ENCODE data around the gene AGBL5.
"Not testable (repeated sequence)": the region's sequence is repeated elsewhere in the genome, so short reads cannot be mapped to it uniquely, and the experiment has no call there.

The AGBL5 gene

DNA sequence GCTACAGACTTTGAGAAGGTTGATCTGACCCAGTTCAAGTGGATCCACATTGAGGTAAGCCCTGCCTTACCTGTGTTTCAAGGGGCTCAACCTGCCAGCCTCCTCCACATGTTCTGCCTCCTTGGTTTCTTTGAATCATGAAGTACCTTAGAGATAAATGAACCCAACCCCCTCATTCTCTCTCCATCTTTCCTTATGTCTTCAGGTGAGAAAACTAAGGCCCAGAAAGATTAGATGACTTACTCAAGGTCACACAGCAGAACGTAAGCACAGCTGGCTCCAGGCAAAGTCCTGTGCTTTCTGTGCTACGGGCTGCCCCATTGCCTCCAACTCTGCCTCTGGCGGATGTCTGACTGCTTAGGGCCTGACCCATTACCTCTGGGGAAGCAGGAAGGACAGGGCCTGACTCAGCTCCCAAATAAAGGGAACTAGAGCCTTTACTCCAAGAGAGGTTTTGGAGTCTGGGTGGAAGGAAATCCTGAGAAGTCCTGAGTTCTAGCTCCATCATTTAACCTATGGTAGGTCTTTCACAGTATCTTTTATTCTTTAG lies 45.4 kb downstream of the AGBL5 start:
- H3K36me3 ChIP-seq (ENCODE audit: control insufficient read depth in 1 of 2, insufficient read depth in 2 of 2, low read length in 2 of 2): peaks cover 0 to 3% of the 10 kb centered on the region in 2 donors
- H3K27me3 ChIP-seq (ENCODE audit: low read depth, low read length): no peaks in the 10 kb centered on the region
- no peaks in the 10 kb centered on the region for H3K9me3 ChIP-seq (ENCODE audit: control insufficient read depth in 1 of 2, low read length in 2 of 2)
- peaks cover 10 to 11% of the 10 kb centered on the region in 2 donors for H3K4me1 ChIP-seq (ENCODE audit: control insufficient read depth in 1 of 2, insufficient read depth in 2 of 2, low read length in 2 of 2)
- no peak overlapping the region for H3K4me3 ChIP-seq (ENCODE audit: low read depth in 1 of 2, low read length in 2 of 2)
- no peak overlapping the region for H3K27ac ChIP-seq (ENCODE audit: low read length)

DNA sequence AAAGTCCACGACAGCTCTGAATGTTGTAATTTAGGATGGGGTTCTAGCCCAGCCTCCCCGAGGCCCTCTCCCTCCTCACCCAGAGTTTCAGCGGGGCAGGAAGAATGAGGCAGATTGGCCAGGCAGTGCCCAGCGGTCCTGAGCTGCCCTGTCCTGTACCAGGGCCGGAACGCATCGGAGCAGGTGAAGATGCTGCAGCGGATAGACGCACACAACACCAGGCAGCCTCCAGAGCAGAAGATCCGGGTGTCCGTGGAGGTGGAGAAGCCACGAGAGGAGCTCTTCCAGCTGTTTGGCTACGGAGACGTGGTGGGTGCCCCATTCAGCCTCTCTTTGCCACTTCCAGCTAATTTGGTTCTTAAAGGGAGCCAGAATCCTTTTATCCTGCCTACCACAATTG lies 45.9 kb downstream of the AGBL5 start:
- Histone ChIP-seq H3K4me3 (ENCODE audit: low read depth in 1 of 2, low read length in 2 of 2) (no peak overlapping the region), H3K4me1 (ENCODE audit: control insufficient read depth in 1 of 2, insufficient read depth in 2 of 2, low read length in 2 of 2) (peaks cover 10 to 11% of the 10 kb centered on the region in 2 donors), H3K27me3 (ENCODE audit: low read depth, low read length) (no peaks in the 10 kb centered on the region), H3K36me3 (ENCODE audit: control insufficient read depth in 1 of 2, insufficient read depth in 2 of 2, low read length in 2 of 2) (peaks cover 0 to 3% of the 10 kb centered on the region in 2 donors), H3K9me3 (ENCODE audit: control insufficient read depth in 1 of 2, low read length in 2 of 2) (no peaks in the 10 kb centered on the region), H3K27ac (ENCODE audit: low read length) (no peak overlapping the region)

DNA sequence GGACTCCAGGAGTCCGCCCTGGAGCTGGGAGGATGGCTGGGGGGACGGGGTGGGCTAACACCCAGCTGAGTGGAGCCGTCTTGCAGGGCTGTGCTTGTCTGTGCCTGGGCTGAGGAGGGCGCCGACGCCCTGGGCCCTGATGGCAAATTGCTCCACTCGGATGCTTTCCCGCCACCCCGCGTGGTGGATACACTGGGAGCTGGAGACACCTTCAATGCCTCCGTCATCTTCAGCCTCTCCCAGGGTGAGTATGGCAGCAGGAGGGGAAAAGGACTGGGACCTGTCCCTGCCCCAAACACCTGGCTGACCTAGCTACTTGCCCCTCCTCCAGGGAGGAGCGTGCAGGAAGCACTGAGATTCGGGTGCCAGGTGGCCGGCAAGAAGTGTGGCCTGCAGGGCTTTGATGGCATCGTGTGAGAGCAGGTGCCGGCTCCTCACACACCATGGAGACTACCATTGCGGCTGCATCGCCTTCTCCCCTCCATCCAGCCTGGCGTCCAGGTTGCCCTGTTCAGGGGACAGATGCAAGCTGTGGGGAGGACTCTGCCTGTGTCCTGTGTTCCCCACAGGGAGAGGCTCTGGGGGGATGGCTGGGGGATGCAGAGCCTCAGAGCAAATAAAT lies 48.0 kb downstream of the AGBL5 start:
- H3K27ac ChIP-seq (ENCODE audit: low read length): no peak overlapping the region
- peaks cover 10 to 11% of the 10 kb centered on the region in 2 donors for H3K4me1 ChIP-seq (ENCODE audit: control insufficient read depth in 1 of 2, insufficient read depth in 2 of 2, low read length in 2 of 2)
- no peak overlapping the region for H3K4me3 ChIP-seq (ENCODE audit: low read depth in 1 of 2, low read length in 2 of 2)
- H3K27me3 ChIP-seq (ENCODE audit: low read depth, low read length): no peaks in the 10 kb centered on the region
- H3K36me3 ChIP-seq (ENCODE audit: control insufficient read depth in 1 of 2, insufficient read depth in 2 of 2, low read length in 2 of 2): peaks cover 0 to 3% of the 10 kb centered on the region in 2 donors
- no peaks in the 10 kb centered on the region for H3K9me3 ChIP-seq (ENCODE audit: control insufficient read depth in 1 of 2, low read length in 2 of 2)

DNA sequence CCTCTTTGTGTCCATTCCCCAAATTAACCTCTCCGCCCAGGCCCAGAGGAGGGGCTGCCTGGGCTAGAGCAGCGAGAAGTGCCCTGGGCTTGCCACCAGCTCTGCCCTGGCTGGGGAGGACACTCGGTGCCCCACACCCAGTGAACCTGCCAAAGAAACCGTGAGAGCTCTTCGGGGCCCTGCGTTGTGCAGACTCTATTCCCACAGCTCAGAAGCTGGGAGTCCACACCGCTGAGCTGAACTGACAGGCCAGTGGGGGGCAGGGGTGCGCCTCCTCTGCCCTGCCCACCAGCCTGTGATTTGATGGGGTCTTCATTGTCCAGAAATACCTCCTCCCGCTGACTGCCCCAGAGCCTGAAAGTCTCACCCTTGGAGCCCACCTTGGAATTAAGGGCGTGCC lies 48.6 kb downstream of the AGBL5 start:
- no peak overlapping the region for H3K4me3 ChIP-seq (ENCODE audit: low read depth in 1 of 2, low read length in 2 of 2)
- no peak overlapping the region for H3K27ac ChIP-seq (ENCODE audit: low read length)
- no peaks in the 10 kb centered on the region for H3K27me3 ChIP-seq (ENCODE audit: low read depth, low read length)
- H3K4me1 ChIP-seq (ENCODE audit: control insufficient read depth in 1 of 2, insufficient read depth in 2 of 2, low read length in 2 of 2): peaks cover 10 to 11% of the 10 kb centered on the region in 2 donors
- no peaks in the 10 kb centered on the region for H3K9me3 ChIP-seq (ENCODE audit: control insufficient read depth in 1 of 2, low read length in 2 of 2)
- H3K36me3 ChIP-seq (ENCODE audit: control insufficient read depth in 1 of 2, insufficient read depth in 2 of 2, low read length in 2 of 2): peaks cover 0 to 3% of the 10 kb centered on the region in 2 donors

DNA sequence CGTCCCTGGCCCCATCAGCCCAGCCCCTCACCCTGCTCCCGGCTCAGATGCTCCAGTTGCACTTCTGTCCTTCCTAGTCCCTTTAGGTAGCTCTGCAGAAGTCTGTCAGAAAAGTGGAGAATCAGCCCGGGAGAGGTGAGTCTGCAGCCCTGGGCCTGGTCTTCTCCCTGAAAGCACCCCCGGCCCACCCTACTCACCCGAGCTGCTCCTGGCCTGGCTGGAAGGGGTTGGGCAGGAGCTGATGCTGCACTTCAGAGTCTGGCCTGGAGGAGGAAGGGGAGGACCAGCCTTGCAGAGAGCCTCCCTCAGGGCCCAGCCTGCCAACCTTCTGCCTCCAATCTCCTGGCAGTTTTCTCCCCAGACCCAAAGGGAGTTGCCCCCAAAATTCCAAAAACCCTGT lies 50.9 kb downstream of the AGBL5 start:
- Histone ChIP-seq H3K27me3 (ENCODE audit: low read depth, low read length) (no peaks in the 10 kb centered on the region), H3K4me3 (ENCODE audit: low read depth in 1 of 2, low read length in 2 of 2) (no peak overlapping the region), H3K4me1 (ENCODE audit: control insufficient read depth in 1 of 2, insufficient read depth in 2 of 2, low read length in 2 of 2) (no peaks in the 10 kb centered on the region), H3K9me3 (ENCODE audit: control insufficient read depth in 1 of 2, low read length in 2 of 2) (no peaks in the 10 kb centered on the region), H3K36me3 (ENCODE audit: control insufficient read depth in 1 of 2, insufficient read depth in 2 of 2, low read length in 2 of 2) (peaks cover 0 to 3% of the 10 kb centered on the region in 2 donors), H3K27ac (ENCODE audit: low read length) (no peak overlapping the region)

DNA sequence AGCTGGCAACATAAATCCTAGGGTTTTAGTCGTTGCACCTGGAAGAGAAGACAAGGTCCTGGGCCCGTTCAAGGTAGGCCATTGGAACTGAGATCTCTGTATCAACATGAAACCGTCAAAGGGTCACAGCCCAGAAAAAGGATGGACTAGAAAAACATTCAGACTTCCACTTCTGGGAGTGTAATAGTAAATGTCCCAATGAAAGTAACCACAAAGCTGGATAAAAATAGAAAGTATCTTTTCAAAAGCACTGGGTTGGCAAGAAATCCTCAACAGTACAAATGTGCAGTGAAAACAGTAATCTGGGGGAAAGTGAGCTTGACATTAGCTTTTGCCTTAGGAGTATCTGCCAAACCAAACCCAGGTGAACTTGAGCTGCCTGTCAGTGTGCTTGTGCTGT lies 54.5 kb downstream of the AGBL5 start:
- Histone ChIP-seq H3K4me1 (ENCODE audit: control insufficient read depth in 1 of 2, insufficient read depth in 2 of 2, low read length in 2 of 2) (no peaks in the 10 kb centered on the region), H3K4me3 (ENCODE audit: low read depth in 1 of 2, low read length in 2 of 2) (no peak overlapping the region), H3K27me3 (ENCODE audit: low read depth, low read length) (no peaks in the 10 kb centered on the region)

DNA sequence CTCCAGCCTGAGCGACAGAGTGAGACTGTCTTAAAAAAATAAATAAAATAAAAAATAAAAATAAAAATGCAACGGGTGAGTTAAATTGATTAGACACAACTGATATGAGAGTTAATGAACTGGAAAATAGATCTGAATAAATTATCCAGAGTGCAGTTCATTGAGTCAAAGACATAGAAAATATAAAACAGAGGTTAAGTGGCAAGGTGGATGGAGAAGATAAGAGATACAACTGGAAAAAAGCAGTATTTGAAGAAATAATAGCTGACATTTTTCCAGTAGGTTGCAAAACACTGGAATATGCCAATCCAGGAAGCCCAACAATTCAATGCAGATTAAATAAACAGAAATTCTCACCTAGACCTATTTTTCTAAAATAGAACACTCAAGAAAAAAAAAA lies 56.8 kb downstream of the AGBL5 start:
- no peak overlapping the region for H3K4me3 ChIP-seq (ENCODE audit: low read depth in 1 of 2, low read length in 2 of 2)
- no peaks in the 10 kb centered on the region for H3K4me1 ChIP-seq (ENCODE audit: control insufficient read depth in 1 of 2, insufficient read depth in 2 of 2, low read length in 2 of 2)
- no peaks in the 10 kb centered on the region for H3K27me3 ChIP-seq (ENCODE audit: low read depth, low read length)
- no peak overlapping the region for H3K27ac ChIP-seq (ENCODE audit: low read length)
- no peaks in the 10 kb centered on the region for H3K9me3 ChIP-seq (ENCODE audit: control insufficient read depth in 1 of 2, low read length in 2 of 2)
- no peaks in the 10 kb centered on the region for H3K36me3 ChIP-seq (ENCODE audit: control insufficient read depth in 1 of 2, insufficient read depth in 2 of 2, low read length in 2 of 2)

More for the DNA sequence above, 54.5 kb downstream of the AGBL5 start:
- Histone ChIP-seq H3K27ac (ENCODE audit: low read length) (no peak overlapping the region), H3K36me3 (ENCODE audit: control insufficient read depth in 1 of 2, insufficient read depth in 2 of 2, low read length in 2 of 2) (no peaks in the 10 kb centered on the region), H3K9me3 (ENCODE audit: control insufficient read depth in 1 of 2, low read length in 2 of 2) (no peaks in the 10 kb centered on the region)

DNA sequence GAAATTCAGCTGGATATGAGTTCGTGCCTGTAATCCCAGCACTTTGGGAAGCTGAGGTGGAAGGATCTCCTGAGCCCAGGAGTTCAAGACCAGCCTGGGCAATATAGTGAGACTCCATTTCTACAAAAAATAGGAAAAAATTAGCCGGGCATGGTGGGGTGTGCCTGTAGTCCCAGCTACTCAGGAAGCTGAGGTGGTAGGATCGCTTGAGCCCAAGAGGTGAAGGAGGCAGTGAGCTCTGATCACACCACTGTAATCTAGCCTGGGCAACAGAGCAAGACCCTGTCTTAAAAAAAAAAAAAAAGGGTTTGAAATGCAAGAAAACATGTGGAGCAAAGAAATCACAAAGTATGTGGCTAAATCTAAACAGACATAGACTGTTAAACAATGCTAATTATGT lies 57.6 kb downstream of the AGBL5 start:
- H3K36me3 ChIP-seq (ENCODE audit: control insufficient read depth in 1 of 2, insufficient read depth in 2 of 2, low read length in 2 of 2): no peaks in the 10 kb centered on the region
- no peak overlapping the region for H3K4me3 ChIP-seq (ENCODE audit: low read depth in 1 of 2, low read length in 2 of 2)

DNA sequence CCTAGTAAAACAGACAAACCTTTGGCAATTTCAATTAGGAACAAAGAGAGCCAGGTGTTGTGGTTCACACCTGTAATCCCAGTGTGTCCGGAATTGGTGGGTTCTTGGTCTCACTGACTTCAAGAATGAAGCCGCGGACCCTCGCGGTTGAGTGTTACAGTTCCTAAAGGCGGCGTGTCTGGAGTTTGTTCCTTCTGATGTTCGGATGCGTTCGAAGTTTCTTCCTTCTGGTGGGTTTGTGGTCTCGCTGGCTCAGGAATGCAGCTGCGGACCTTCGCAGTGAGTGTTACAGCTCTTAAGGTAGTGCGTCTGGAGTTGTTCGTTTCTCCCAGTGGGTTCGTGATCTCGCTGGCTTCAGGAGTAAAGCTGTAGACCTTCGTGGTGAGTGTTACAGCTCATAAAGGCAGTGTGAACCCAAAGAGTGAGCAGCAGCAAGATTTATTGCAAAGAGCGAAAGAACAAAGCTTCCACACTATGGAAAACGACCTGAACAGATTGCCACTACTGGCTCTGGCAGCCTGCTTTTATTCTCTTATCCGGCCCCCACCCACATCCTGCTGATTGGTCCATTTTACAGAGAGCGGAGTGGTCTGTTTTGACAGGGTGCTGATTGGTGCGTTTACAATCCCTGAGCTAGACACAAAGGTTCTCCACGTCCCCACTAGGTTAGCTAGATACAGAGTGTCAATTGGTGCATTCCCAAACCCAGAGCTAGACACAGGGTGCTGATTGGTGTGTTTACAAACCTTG lies 59.3 kb downstream of the AGBL5 start:
- H3K9me3 ChIP-seq (ENCODE audit: control insufficient read depth in 1 of 2, low read length in 2 of 2); H3K4me1 ChIP-seq (ENCODE audit: control insufficient read depth in 1 of 2, insufficient read depth in 2 of 2, low read length in 2 of 2); H3K27me3 ChIP-seq (ENCODE audit: low read depth, low read length); H3K27ac ChIP-seq (ENCODE audit: low read length); H3K4me3 ChIP-seq (ENCODE audit: low read depth in 1 of 2, low read length in 2 of 2); H3K36me3 ChIP-seq (ENCODE audit: control insufficient read depth in 1 of 2, insufficient read depth in 2 of 2, low read length in 2 of 2): not testable (repeated sequence)

More for the DNA sequence above, 57.6 kb downstream of the AGBL5 start:
- H3K27me3 ChIP-seq (ENCODE audit: low read depth, low read length): no peaks in the 10 kb centered on the region
- H3K9me3 ChIP-seq (ENCODE audit: control insufficient read depth in 1 of 2, low read length in 2 of 2): no peaks in the 10 kb centered on the region
- no peaks in the 10 kb centered on the region for H3K4me1 ChIP-seq (ENCODE audit: control insufficient read depth in 1 of 2, insufficient read depth in 2 of 2, low read length in 2 of 2)
- no peak overlapping the region for H3K27ac ChIP-seq (ENCODE audit: low read length)

DNA sequence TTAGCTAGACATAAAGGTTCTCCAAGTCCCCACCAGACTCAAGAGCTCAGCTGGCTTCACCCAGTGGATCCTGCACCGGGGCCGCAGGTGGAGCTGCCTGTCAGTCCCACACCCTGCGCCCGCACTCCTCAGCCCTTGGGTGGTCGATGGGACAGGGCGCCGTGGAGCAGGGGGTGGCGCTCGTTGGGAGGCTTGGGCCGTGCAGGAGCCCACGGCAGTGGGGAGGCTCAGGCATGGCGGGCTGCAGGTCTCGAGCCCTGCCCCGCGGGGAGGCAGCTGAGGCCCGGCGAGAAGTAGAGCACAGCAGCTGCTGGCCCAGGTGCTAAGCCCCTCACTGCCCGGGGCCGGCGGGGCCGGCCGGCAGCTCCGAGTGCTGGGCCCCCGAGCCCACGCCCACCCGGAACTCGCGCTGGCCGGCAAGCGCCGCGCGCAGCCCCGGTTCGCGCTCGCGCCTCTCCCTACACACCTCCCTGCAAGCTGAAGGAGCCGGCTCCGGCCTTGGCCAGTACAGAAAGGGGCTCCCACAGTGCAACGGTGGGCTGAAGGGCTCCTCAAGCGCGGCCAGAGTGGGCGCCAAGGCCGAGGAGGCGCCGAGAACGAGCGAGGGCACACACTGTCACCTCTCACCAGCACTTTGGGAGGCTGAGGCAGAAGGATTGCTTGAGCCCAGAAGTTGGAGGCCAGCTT lies 60.1 kb downstream of the AGBL5 start:
- H3K27me3 ChIP-seq (ENCODE audit: low read depth, low read length); H3K4me1 ChIP-seq (ENCODE audit: control insufficient read depth in 1 of 2, insufficient read depth in 2 of 2, low read length in 2 of 2); H3K4me3 ChIP-seq (ENCODE audit: low read depth in 1 of 2, low read length in 2 of 2); H3K27ac ChIP-seq (ENCODE audit: low read length); H3K36me3 ChIP-seq (ENCODE audit: control insufficient read depth in 1 of 2, insufficient read depth in 2 of 2, low read length in 2 of 2); H3K9me3 ChIP-seq (ENCODE audit: control insufficient read depth in 1 of 2, low read length in 2 of 2): not testable (repeated sequence)

DNA sequence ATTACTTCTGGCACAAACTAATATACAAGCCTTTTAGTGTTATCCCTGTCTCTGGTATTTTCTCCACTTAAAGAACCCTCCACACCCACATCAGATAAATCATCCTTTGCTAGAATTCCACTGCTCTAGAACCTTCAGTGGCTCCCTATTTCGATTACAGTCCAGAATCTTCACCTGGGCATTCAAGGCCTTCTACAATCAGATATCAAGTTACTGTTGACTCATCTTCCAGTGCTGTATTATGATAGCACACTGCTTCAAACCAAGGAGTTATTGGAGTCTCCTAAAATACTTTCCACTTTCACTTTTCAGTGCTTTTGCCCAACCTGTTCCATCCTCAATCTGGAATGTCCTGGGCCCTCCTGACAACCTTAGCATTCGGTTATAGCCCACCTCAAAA lies 64.1 kb downstream of the AGBL5 start:
- Histone ChIP-seq H3K36me3 (ENCODE audit: control insufficient read depth in 1 of 2, insufficient read depth in 2 of 2, low read length in 2 of 2) (no peaks in the 10 kb centered on the region), H3K4me1 (ENCODE audit: control insufficient read depth in 1 of 2, insufficient read depth in 2 of 2, low read length in 2 of 2) (peaks cover 0 to 6% of the 10 kb centered on the region in 2 donors), H3K9me3 (ENCODE audit: control insufficient read depth in 1 of 2, low read length in 2 of 2) (no peaks in the 10 kb centered on the region), H3K27ac (ENCODE audit: low read length) (no peak overlapping the region), H3K27me3 (ENCODE audit: low read depth, low read length) (peaks cover 18% of the 10 kb centered on the region), H3K4me3 (ENCODE audit: low read depth in 1 of 2, low read length in 2 of 2) (no peak overlapping the region)

All from muscle layer of duodenum (tissue), 2 donors.